Activated CD8-positive, alpha-beta memory T cell treated with anti-CD3 and anti-CD28 coated beads, Interleukin-2, amount 50 U/mL, for 1 hour (primary cell): ENCODE results near the gene NETO2.
"Not testable (repeated sequence)": the region's sequence is repeated elsewhere in the genome, so short reads cannot be mapped to it uniquely, and the experiment has no call there.

ENCODE experiments used
- DNase-seq: peaks from one replicate; pipeline ENCODE4 v3.0.0-alpha.2; 2020; ENCODE audit errors: extremely low read depth

NETO2 gene, protein sequence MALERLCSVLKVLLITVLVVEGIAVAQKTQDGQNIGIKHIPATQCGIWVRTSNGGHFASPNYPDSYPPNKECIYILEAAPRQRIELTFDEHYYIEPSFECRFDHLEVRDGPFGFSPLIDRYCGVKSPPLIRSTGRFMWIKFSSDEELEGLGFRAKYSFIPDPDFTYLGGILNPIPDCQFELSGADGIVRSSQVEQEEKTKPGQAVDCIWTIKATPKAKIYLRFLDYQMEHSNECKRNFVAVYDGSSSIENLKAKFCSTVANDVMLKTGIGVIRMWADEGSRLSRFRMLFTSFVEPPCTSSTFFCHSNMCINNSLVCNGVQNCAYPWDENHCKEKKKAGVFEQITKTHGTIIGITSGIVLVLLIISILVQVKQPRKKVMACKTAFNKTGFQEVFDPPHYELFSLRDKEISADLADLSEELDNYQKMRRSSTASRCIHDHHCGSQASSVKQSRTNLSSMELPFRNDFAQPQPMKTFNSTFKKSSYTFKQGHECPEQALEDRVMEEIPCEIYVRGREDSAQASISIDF

GRCh38 chr16:47143677-47144558, at the start of gene NETO2:
Gene NETO2 (minus strand): TSS chr16:47143945. CDS start chr16:47143612, 333 bp downstream.
- no peak for DNase-seq

DNA sequence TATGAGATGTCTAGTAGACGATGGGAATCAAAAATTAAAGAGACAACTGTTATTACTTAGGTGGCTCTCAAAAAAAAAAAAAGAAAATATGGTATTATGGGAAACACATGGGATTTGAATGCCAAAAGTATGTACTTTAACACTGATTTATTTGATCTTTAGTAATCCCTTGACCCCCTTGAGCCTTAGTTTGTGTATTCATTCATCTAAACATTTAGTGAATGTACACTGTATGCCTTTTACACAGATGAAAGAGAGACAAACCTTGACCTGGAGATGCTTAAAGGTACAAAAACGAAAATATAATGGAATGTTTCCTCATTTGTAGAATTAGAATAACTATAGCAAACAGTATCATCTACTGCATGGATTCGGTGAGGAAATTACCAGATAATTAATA, 38.6 kb upstream of the NETO2 start:
- no peak for DNase-seq

DNA sequence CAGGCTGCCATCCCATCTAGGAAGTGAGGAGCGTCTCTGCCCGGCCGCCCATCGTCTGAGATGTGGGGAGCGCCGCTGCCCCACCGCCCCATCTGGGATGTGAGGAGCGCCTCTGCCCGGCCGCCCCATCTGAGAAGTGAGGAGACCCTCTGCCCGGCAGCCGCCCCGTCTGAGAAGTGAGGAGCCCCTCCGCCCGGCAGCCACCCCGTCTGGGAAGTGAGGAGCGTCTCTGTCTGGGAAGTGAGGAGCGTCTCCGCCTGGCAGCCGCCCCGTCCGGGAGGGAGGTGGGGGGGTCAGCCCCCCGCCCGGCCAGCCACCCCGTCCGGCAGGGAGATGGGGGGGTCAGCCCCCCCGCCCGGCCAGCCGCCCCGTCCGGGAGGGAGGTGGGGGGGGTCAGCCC, 37.3 kb upstream of the NETO2 start:
- DNase-seq, result not testable (repeated sequence)

GRCh38 chr16:47180073-47180472, 36.3 kb upstream of the NETO2 start:
- DNase-seq, result no peak

GRCh38 chr16:47175152-47175551, 31.4 kb upstream of the NETO2 start:
- DNase-seq, result no peak

DNA sequence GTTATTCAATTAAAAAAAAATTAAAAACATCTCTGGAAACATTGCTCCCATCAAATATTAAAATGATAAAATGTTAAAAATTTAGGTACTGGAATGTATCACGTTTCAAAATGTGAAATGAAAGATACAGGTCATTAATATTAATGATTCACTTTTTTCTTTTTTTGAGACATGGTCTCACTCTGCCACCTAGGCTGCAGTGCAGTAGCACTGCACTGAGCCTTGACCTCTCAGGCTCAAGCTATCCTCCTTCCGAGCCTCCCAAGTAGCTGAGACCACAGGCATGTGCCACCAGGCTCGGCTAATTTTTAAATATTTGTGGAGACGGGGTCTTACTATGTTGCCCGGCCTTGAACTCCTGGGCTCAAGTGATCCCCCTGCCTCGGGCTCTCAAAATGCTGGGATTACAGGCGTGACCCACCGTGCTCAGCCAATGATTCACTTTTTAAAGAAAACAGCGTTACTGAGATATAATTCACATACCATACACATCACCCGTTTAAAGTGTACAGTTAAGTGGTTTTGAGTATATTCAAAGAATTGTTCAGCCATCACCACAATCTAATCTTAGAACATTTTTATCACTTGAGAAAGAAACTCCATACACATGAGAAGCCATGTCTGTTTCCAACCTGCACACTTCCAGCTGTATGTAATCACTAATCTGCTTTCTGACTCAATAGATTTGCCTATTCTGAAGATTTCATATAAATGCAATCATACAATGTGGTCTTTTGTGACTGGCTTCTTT, 19.1 kb upstream of the NETO2 start:
- DNase-seq, result no peak

DNA sequence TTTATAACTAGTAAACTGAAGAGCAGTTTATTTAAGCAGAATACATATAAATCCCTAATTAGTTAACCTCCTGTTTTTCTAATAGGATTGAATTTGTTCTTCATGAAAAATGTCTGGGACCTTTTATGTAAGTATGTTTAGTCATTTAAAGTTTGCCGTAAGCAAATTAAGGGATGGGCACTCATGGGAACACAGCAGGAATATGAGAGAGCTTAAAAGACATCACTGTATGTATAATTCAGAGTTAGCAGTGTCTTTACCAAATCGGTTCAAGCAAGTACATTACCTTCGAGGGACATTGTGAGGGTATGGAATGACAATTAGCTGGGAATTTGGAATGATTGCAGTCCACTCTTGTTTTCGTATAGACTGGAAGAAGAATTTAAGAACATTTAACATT, 17.7 kb upstream of the NETO2 start:
- no peak for DNase-seq

DNA sequence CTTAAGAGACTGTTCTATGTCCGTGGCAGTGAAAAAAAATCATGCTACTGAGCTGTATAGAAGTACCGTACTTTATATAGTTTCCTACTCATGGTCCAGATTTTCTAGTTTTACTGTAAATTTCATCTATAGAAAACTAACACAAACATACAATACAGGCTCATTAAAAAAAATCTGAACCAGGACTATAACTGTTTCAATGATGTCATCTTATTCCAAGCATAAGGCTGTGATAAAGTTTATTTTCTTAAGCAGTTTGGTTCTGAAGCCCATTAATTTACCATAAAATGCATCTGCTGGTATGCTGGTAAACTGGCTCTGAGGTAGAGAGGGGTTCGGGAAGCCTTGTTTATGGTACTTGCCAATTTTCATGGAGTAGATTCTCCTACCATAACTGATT, 16.7 kb upstream of the NETO2 start:
- no peak for DNase-seq

DNA sequence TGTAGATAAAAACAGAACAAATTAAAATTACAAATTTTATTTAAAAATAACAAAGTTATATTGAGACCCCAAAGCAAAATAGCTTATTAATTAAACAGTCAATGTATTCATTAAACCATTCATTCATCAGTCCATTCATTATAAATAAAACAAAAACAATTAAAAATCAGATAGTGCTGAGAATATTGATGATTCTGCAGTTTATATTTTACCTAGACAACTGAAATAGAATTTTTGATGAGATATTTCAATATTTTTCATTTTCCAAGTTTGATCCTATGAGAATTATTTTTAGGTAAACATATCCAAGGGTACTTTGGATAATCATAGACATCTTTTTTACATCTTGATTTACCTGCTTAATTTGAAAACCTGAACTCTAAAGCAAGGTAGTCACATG, 15.2 kb upstream of the NETO2 start:
- no peak for DNase-seq

DNA sequence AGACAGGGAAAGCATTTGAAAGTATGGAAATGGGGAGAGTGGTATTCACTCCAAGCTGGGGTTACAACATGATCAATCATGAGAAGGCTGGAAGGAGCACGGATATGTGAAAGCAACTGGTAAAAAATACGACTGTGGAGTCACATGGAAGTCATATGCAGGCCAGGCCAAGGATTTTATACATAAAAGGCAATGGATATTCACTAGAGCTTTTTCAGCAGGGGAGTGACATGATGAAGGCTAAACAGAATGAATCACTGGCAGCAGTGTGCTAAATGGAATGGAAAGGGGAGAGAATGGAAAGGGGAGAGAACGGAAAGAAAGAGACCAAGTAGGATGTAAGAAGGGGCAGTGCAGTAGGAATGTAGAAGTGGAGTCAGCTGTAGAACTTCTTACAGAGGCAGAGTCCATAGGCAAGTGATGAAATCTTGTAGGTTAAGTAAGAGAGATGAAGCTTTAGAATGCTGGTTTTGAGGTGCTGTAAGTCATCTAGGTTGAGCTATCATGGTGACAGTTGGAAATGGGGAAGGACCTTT, 13.0 kb upstream of the NETO2 start:
- no peak for DNase-seq

- DNase-seq, result not testable (repeated sequence)
These were observed 8.8 kb upstream of the NETO2 start for GRCh38 chr16:47152501-47152900.

GRCh38 chr16:47150067-47150466, 6.3 kb upstream of the NETO2 start:
- no peak for DNase-seq

- no peak for DNase-seq
These were observed 773 bp upstream of the NETO2 start for GRCh38 chr16:47144559-47144877.

GRCh38 chr16:47142821-47143676, 696 bp downstream of the NETO2 start:
- DNase-seq, result no peak

GRCh38 chr16:47142486-47142820, 1.3 kb downstream of the NETO2 start:
- DNase-seq, result no peak

DNA sequence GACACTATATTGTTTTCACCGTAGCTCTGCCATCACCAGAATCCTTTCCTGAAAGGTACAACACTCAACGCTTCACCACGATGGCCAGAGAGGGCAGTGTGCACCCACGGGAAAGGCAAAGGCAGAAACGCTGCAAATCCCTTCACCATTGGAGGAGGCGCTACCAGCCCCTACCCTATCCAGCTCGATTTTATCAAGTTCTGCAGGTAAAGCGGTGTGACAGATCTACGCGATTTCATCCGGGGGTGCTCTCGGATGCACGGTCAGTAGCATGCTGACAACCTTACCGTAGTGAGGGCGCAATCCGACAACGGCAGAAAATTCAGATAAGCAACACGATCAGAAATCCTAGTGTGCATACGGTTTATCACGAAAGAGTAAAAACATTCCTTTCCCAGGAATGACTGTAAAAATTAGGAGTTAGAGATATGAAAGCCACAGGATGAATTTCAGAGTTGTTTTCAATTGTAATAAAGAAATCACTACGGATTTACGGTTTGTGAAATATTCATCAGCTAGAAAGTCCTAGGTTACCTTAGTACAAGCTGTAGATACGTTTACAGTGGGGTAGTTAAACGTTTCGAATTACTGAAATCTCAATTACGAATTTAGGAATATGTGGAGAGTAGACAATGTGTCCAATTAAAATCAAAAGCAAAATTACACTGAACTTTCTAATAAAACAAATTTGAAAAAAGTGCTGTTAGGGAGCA, 1.8 kb downstream of the NETO2 start:
- DNase-seq, result peak; percentile 54

- DNase-seq, result no peak
These were observed 3.1 kb downstream of the NETO2 start for GRCh38 chr16:47140686-47141085.

GRCh38 chr16:47139561-47140185, 4.1 kb downstream of the NETO2 start:
- DNase-seq, result no peak

DNA sequence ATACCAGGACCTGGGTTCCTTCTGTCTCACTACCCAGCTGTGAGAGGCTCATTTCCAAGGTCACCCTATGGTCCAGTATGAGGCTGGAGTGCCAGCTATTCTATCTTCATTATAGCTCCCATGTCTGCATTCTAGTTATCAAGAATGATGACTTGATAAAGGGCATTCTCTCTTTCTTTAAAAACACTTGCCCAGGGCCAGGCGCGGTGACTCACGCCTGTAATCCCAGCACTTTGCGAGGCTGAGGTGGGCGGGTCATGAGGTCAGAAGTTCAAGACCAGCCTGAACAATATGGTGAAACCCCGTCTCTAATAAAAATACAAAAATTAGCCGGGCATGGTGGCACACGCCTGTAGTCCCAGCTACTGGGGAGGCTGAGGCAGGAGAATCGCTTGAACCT, 5.8 kb downstream of the NETO2 start:
- not testable (repeated sequence) for DNase-seq
